ENCODE data around the gene GPR25.

GRCh38 chr1:200875416-200875815 is 2.6 kb downstream of the GPR25 start:
- no peak for TF ChIP-seq CTCF (IDR thresholded peaks at IDR 0.05)
- TF ChIP-seq POLR2A (IDR thresholded peaks at IDR 0.05): no peak
